K562 (cell line): ENCODE data around the gene CENPT.

Source experiments
- CTCF ChIP-seq, 3 experiments: IDR thresholded peaks in 2 of 3; conservative IDR thresholded peaks in 1 of 3; 2 replicates each; pipeline ENCODE4 v1.5.1; 2011 to 2012; ENCODE audit warnings: low read length in 3 of 3, mild to moderate bottlenecking in 3 of 3, control low read depth in 2 of 3, improper control_type of control experiment in 1 of 3, inconsistent platforms in 1 of 3, low read depth in 1 of 3, mixed read lengths in 1 of 3, moderate library complexity in 1 of 3; ENCODE audit not compliant: insufficient read depth in 2 of 3
- EZH2 ChIP-seq: IDR thresholded peaks from 2 replicates; pipeline ENCODE4 v1.6.1; 2012; ENCODE audit warnings: low read depth, mild to moderate bottlenecking, inconsistent platforms, low read length, borderline replicate concordance
- KLF16 ChIP-seq: IDR thresholded peaks from 2 replicates; pipeline ENCODE4 v1.6.1; 2016; ENCODE audit warnings: antibody characterized with exemption
- MEF2D ChIP-seq: conservative IDR thresholded peaks from 2 replicates; pipeline ENCODE4 v1.6.1; 2016; ENCODE audit warnings: low read depth, missing genetic modification characterization, missing compliant biosample characterization
- MYC ChIP-seq, 2 experiments: fragments of 250-450 bp in 1 of 2; sonication (Bioruptor Pico) in 1 of 2; IDR thresholded peaks; 2 replicates each; pipeline versions ENCODE4 v1.5.1 to v1.6.1; 2012 to 2021; ENCODE audit warnings: low read depth in 2 of 2, borderline replicate concordance in 1 of 2, improper control_type of control experiment in 1 of 2, low read length in 1 of 2, mild to moderate bottlenecking in 1 of 2, moderate library complexity in 1 of 2
- NFIX ChIP-seq: fragments of 250-450 bp; sonication (Bioruptor Pico); IDR thresholded peaks from 2 replicates; pipeline ENCODE4 v1.4.0; 2020; ENCODE audit warnings: low read depth, mild to moderate bottlenecking, moderate library complexity
- SP1 ChIP-seq: sonication (generic); formaldehyde crosslinking; IDR thresholded peaks from 2 replicates; pipeline ENCODE4 v1.8.1; 2022; ENCODE audit warnings: mild to moderate bottlenecking, missing genetic modification reagents
- YY1 ChIP-seq, 3 experiments: IDR thresholded peaks; 2 replicates each; pipeline ENCODE4 v1.6.1; 2011; ENCODE audit warnings: low read length in 2 of 3, mild to moderate bottlenecking in 2 of 3, moderate library complexity in 2 of 3, borderline replicate concordance in 1 of 3, control low read depth in 1 of 3, low read depth in 1 of 3; ENCODE audit not compliant: insufficient read depth in 3 of 3, insufficient replicate concordance in 2 of 3, control insufficient read depth in 1 of 3, insufficient read length in 1 of 3; ENCODE audit errors: extremely low read depth in 1 of 3
- ZNF384 ChIP-seq: IDR thresholded peaks from 2 replicates; pipeline ENCODE4 v1.6.1; 2012; ENCODE audit warnings: low read depth, low read length, improper control_type of control experiment
- ZNF707 ChIP-seq: fragments of 250-450 bp; sonication (Bioruptor Pico); conservative IDR thresholded peaks from 2 replicates; pipeline ENCODE4 v1.8.0; 2022; ENCODE audit warnings: inconsistent platforms, mild to moderate bottlenecking, moderate library complexity
- ZNF785 ChIP-seq: fragments of 250-450 bp; sonication (Bioruptor Pico); IDR thresholded peaks from 2 replicates; pipeline ENCODE4 v1.4.0; 2020; ENCODE audit warnings: mild to moderate bottlenecking
- TF ChIP-seq, protein P1 (sequence below): conservative IDR thresholded peaks from 2 replicates; pipeline ENCODE4 v1.6.1; 2011; ENCODE audit warnings: low read depth, mild to moderate bottlenecking, low read length; ENCODE audit not compliant: control insufficient read depth
- TF ChIP-seq, protein P2 (sequence below): fragments of 450-650 bp; formaldehyde crosslinking; IDR thresholded peaks from 2 replicates; pipeline ENCODE4 v1.4.0; 2022; ENCODE audit warnings: missing genetic modification characterization
- TF ChIP-seq, protein P3 (sequence below): sonication (generic); formaldehyde crosslinking; IDR thresholded peaks from 2 replicates; pipeline ENCODE4 v1.8.0; 2022; ENCODE audit warnings: missing genetic modification reagents, mild to moderate bottlenecking, borderline replicate concordance

DNA sequence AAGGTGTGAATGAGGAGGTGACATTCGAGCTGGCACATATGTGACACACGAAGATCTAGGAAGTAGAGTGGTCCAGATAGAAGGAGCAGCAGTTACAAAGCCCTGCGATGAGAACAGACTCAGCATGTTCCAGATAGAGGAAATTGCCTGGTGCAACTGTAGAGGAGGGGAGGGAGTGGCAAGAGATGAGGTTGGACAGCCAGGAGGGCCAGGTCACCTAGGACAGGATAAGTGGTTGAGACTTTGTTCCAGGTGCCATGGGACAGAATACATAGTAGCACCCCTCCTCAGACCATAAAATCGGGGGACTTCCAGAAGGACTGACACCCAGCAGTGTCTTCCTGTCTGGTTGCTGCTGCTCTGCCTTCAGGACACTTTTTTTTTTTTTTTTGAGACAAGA, 11.0 kb upstream of the CENPT start:
- TF ChIP-seq EZH2 = no peak
- TF ChIP-seq ZNF707 (CRISPR knock-in tag) = no peak
- no peak for TF ChIP-seq MYC (IDR thresholded peaks at IDR 0.05; ENCODE audit: low read depth, low read length)
- TF ChIP-seq MYC (CRISPR knock-in tag; IDR thresholded peaks at IDR 0.05; ENCODE audit: borderline replicate concordance, low read depth) = no peak
- TF ChIP-seq CTCF (IDR thresholded peaks at IDR 0.05 in 2 of 3, conservative IDR thresholded peaks at IDR 0.05 in 1 of 3; ENCODE audit: insufficient read depth in 2 of 3, low read depth in 1 of 3, low read length in 3 of 3) = no peak
- no peak for TF ChIP-seq YY1 (IDR thresholded peaks at IDR 0.05; ENCODE audit: borderline replicate concordance in 1 of 3, control insufficient read depth in 1 of 3, extremely low read depth in 1 of 3, insufficient read depth in 3 of 3, insufficient read length in 1 of 3, insufficient replicate concordance in 2 of 3, low read depth in 1 of 3, low read length in 2 of 3)
- no peak for TF ChIP-seq ZNF384
- TF ChIP-seq, protein P1, sequence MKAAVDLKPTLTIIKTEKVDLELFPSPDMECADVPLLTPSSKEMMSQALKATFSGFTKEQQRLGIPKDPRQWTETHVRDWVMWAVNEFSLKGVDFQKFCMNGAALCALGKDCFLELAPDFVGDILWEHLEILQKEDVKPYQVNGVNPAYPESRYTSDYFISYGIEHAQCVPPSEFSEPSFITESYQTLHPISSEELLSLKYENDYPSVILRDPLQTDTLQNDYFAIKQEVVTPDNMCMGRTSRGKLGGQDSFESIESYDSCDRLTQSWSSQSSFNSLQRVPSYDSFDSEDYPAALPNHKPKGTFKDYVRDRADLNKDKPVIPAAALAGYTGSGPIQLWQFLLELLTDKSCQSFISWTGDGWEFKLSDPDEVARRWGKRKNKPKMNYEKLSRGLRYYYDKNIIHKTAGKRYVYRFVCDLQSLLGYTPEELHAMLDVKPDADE = no peak
- TF ChIP-seq, protein P2, sequence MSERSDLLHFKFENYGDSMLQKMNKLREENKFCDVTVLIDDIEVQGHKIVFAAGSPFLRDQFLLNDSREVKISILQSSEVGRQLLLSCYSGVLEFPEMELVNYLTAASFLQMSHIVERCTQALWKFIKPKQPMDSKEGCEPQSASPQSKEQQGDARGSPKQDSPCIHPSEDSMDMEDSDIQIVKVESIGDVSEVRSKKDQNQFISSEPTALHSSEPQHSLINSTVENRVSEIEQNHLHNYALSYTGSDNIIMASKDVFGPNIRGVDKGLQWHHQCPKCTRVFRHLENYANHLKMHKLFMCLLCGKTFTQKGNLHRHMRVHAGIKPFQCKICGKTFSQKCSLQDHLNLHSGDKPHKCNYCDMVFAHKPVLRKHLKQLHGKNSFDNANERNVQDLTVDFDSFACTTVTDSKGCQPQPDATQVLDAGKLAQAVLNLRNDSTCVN (CRISPR knock-in tag) = no peak
- no peak for TF ChIP-seq ZNF785 (CRISPR knock-in tag)
- TF ChIP-seq NFIX (CRISPR knock-in tag) = no peak
- TF ChIP-seq, protein P3, sequence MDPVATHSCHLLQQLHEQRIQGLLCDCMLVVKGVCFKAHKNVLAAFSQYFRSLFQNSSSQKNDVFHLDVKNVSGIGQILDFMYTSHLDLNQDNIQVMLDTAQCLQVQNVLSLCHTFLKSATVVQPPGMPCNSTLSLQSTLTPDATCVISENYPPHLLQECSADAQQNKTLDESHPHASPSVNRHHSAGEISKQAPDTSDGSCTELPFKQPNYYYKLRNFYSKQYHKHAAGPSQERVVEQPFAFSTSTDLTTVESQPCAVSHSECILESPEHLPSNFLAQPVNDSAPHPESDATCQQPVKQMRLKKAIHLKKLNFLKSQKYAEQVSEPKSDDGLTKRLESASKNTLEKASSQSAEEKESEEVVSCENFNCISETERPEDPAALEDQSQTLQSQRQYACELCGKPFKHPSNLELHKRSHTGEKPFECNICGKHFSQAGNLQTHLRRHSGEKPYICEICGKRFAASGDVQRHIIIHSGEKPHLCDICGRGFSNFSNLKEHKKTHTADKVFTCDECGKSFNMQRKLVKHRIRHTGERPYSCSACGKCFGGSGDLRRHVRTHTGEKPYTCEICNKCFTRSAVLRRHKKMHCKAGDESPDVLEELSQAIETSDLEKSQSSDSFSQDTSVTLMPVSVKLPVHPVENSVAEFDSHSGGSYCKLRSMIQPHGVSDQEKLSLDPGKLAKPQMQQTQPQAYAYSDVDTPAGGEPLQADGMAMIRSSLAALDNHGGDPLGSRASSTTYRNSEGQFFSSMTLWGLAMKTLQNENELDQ = no peak
- TF ChIP-seq SP1 (CRISPR knock-in tag) = no peak
- no peak for TF ChIP-seq MEF2D (tag)
- TF ChIP-seq KLF16 = no peak
